ENCODE measurements around the gene TMEM266.

DNA sequence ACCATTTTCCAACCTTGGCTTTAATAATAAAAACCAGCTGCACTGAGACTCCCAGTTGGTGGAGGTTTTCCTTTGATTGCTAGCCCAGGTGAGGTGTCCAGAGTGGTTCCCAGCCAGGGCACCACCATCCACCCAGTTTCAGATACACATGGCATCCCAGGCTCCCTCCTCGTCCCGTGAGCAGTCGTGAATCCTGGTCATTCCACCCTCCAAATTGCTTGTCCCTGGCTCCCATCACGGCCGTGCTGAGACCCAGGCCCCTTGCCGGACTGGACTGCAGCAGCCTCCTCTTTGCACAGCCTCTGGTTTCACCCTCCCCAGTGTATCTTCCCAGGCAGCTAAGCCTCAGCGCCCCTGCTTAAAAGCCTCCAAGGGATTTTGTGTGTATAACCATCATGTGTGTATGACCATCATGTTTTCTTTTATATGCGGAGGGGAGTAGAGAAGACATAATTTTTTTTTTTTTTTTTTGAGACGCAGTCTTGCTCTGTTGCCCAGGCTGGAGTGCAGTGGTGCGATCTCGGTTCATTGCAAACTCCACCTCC, 145.2 kb downstream of the TMEM266 start:
- TF ChIP-seq, protein P1, sequence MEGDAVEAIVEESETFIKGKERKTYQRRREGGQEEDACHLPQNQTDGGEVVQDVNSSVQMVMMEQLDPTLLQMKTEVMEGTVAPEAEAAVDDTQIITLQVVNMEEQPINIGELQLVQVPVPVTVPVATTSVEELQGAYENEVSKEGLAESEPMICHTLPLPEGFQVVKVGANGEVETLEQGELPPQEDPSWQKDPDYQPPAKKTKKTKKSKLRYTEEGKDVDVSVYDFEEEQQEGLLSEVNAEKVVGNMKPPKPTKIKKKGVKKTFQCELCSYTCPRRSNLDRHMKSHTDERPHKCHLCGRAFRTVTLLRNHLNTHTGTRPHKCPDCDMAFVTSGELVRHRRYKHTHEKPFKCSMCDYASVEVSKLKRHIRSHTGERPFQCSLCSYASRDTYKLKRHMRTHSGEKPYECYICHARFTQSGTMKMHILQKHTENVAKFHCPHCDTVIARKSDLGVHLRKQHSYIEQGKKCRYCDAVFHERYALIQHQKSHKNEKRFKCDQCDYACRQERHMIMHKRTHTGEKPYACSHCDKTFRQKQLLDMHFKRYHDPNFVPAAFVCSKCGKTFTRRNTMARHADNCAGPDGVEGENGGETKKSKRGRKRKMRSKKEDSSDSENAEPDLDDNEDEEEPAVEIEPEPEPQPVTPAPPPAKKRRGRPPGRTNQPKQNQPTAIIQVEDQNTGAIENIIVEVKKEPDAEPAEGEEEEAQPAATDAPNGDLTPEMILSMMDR (IDR thresholded peaks at IDR 0.05; ENCODE audit: low read length): no peak
- TF ChIP-seq EZH2 (optimal IDR thresholded peaks at IDR 0.05; ENCODE audit: low read depth, low read length): no peak

Data from MM.1S (cell line).